ENCODE results near the gene AGPAT3.

GRCh38 chr21:43993420-43993934 lies 128.5 kb downstream of the AGPAT3 start:
- TF ChIP-seq POLR2A (IDR thresholded peaks at IDR 0.05) (no peak), CTCF (IDR thresholded peaks at IDR 0.05) (no peak)
